Endodermal cell (in vitro differentiated cells): ENCODE data around the gene SLC6A16. TPM values are rescaled to one million over a fixed set of nuclear protein-coding genes. Genes with fewer than 3 reads are reported as not detected.
"Not testable (repeated sequence)": the region's sequence is repeated elsewhere in the genome, so short reads cannot be mapped to it uniquely, and the experiment has no call there.

ENCODE experiments used
- DNase-seq: peaks from one replicate; pipeline ENCODE4 v3.0.0-alpha.2; 2017
- H3K27ac ChIP-seq: 2 replicates; pipeline ENCODE4 v1.5.1; 2013; ENCODE audit warnings: mild to moderate bottlenecking, low read depth, low read length, moderate library complexity
- H3K27me3 ChIP-seq: 2 replicates; pipeline ENCODE4 v1.6.1; 2013; ENCODE audit warnings: mild to moderate bottlenecking, low read length, moderate library complexity; ENCODE audit not compliant: insufficient read depth, control insufficient read depth, poor library complexity, severe bottlenecking
- H3K36me3 ChIP-seq: 2 replicates; pipeline ENCODE4 v1.7.0; 2013; ENCODE audit warnings: mild to moderate bottlenecking, low read length, moderate library complexity; ENCODE audit not compliant: control insufficient read depth, insufficient read depth
- H3K4me1 ChIP-seq: one replicate; pipeline ENCODE4 v1.7.0; 2013; ENCODE audit warnings: low read length; ENCODE audit not compliant: control insufficient read depth, insufficient read depth
- H3K4me3 ChIP-seq: 2 replicates; pipeline ENCODE4 v1.5.1; 2013; ENCODE audit warnings: mild to moderate bottlenecking, low read length, moderate library complexity
- H3K9ac ChIP-seq: 2 replicates; pipeline ENCODE4 v1.6.1; 2013; ENCODE audit warnings: mild to moderate bottlenecking, low read length, moderate library complexity; ENCODE audit not compliant: poor library complexity, severe bottlenecking; ENCODE audit errors: extremely low read depth
- H3K9me3 ChIP-seq: 2 replicates; pipeline ENCODE4 v1.6.1; 2013; ENCODE audit warnings: mild to moderate bottlenecking, low read length, moderate library complexity; ENCODE audit not compliant: control insufficient read depth
- H3K27ac Mint-ChIP-seq: 2 replicates; pipeline ENCODE4 v1.8.0; 2020; ENCODE audit warnings: mixed read lengths
- H3K27me3 Mint-ChIP-seq: 2 replicates; pipeline ENCODE4 v1.8.0; 2021; ENCODE audit warnings: mild to moderate bottlenecking, mixed read lengths; ENCODE audit not compliant: insufficient read depth
- H3K36me3 Mint-ChIP-seq: 2 replicates; pipeline ENCODE4 v1.8.0; 2020; ENCODE audit warnings: low read depth, mixed read lengths
- H3K4me1 Mint-ChIP-seq: 2 replicates; pipeline ENCODE4 v1.8.0; 2020; ENCODE audit warnings: mixed read lengths
- H3K4me3 Mint-ChIP-seq: 2 replicates; pipeline ENCODE4 v1.8.0; 2020; ENCODE audit warnings: mild to moderate bottlenecking, moderate library complexity, mixed read lengths
- H3K9me3 Mint-ChIP-seq: 2 replicates; pipeline ENCODE4 v1.8.0; 2020; ENCODE audit warnings: mild to moderate bottlenecking, mixed read lengths
- WGBS, 2 experiments: methylation state at CpG; one replicate each; pipeline versions ENCODE4 v1.1.5 to v1.1.7; 2013; ENCODE audit warnings: missing lambda C conversion rate in 2 of 2, mixed read lengths in 1 of 2; ENCODE audit not compliant: insufficient coverage in 1 of 2, insufficient read length in 1 of 2; 5-methylcytosine and 5-hydroxymethylcytosine counted together
- total RNA-seq, 2 donors: library from RNA; stranded (reverse); fragmentation: NEBNext Ultra II Directional in 1 of 2; extraction: Animal tissue kit (Norgen Biotek cat#: 25700) in 1 of 2; gene quantifications; 2 replicates in 1 of 2; 3 replicates in 1 of 2; pipeline ENCODE4 v1.2.1, GENCODE V29; 2021
- TF ChIP-seq, protein P1 (sequence below): fragments of 200-600 bp; sonication (generic); conservative IDR thresholded peaks from 2 replicates; pipeline ENCODE4 v1.5.0; 2021; ENCODE audit warnings: antibody characterized with exemption, mild to moderate bottlenecking

SLC6A16 gene
- total RNA-seq, 2 donors from 2014 or later, result 3.3 to 3.4 TPM

DNA sequence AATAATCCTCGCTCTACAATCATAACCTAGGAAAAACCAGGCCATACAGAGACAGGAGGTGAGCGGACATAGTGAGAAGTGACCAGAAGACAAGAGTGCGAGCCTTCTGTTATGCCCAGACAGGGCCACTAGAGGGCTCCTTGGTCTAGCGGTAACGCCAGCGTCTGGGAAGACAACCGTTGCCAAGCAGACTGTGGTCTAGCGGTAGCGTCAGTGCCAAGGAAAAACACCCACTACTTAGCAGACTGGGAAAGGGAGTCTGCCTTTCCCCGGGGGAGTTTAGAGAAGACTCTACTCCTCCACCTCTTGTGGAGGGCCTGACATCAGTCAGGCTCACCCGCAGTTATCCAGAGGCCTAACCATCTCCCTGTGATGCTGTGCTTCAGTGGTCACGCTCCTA is 58.6 kb downstream of the SLC6A16 start:
- WGBS, 2 experiments, result 43 to 57% methylated on average over 5 to 12 of the region's 12 CpGs
- H3K27ac Mint-ChIP-seq, H3K9ac ChIP-seq, H3K36me3 ChIP-seq, H3K27ac ChIP-seq, H3K4me1 ChIP-seq, H3K4me1 Mint-ChIP-seq, H3K4me3 ChIP-seq, H3K36me3 Mint-ChIP-seq, H3K27me3 Mint-ChIP-seq, H3K4me3 Mint-ChIP-seq, H3K27me3 ChIP-seq: not testable (repeated sequence)
- TF ChIP-seq, protein P1, sequence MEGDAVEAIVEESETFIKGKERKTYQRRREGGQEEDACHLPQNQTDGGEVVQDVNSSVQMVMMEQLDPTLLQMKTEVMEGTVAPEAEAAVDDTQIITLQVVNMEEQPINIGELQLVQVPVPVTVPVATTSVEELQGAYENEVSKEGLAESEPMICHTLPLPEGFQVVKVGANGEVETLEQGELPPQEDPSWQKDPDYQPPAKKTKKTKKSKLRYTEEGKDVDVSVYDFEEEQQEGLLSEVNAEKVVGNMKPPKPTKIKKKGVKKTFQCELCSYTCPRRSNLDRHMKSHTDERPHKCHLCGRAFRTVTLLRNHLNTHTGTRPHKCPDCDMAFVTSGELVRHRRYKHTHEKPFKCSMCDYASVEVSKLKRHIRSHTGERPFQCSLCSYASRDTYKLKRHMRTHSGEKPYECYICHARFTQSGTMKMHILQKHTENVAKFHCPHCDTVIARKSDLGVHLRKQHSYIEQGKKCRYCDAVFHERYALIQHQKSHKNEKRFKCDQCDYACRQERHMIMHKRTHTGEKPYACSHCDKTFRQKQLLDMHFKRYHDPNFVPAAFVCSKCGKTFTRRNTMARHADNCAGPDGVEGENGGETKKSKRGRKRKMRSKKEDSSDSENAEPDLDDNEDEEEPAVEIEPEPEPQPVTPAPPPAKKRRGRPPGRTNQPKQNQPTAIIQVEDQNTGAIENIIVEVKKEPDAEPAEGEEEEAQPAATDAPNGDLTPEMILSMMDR, result peak; percentile 80
- peaks cover 79% of the 10 kb centered on the region for H3K9me3 Mint-ChIP-seq
- DNase-seq, result peak; percentile 71
- peaks cover 46% of the 10 kb centered on the region for H3K9me3 ChIP-seq

DNA sequence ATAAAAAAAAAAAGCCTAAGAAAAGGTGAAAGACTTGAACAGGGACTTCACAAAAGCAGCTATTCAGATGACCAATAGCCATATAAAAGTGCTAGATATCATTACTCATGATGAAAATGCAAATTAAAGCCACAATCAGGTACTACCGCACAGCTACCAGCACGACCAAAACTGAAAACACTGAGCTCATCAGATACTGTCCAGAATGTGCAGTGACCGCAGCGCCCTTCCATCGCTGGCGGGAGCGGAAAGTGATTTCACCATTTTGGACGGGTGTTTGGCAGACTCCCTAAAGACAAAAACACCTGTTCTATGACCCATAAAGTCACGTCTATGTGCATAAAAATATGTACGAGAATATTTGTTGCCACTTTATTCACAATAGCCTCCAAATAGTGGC is 60.7 kb downstream of the SLC6A16 start:
- Histone ChIP-seq H3K36me3 (no peaks in the 10 kb centered on the region), H3K4me1 (no peaks in the 10 kb centered on the region), H3K9ac (no peak overlapping the region), H3K4me3 (no peak overlapping the region), H3K27ac (no peak overlapping the region), H3K27me3 (no peaks in the 10 kb centered on the region), H3K9me3 (peaks cover 45% of the 10 kb centered on the region)
- H3K27me3 Mint-ChIP-seq, result peaks cover 5% of the 10 kb centered on the region
- peaks cover 77% of the 10 kb centered on the region for H3K9me3 Mint-ChIP-seq
- 84 to 86% methylated on average over 10 of the region's 10 CpGs for WGBS, 2 experiments
- TF ChIP-seq, protein P1, result no peak
- no peak for DNase-seq
- no peaks in the 10 kb centered on the region for H3K4me1 Mint-ChIP-seq
- H3K36me3 Mint-ChIP-seq, result peaks cover 1% of the 10 kb centered on the region
- no peak overlapping the region for H3K27ac Mint-ChIP-seq
- H3K4me3 Mint-ChIP-seq, result no peak overlapping the region

DNA sequence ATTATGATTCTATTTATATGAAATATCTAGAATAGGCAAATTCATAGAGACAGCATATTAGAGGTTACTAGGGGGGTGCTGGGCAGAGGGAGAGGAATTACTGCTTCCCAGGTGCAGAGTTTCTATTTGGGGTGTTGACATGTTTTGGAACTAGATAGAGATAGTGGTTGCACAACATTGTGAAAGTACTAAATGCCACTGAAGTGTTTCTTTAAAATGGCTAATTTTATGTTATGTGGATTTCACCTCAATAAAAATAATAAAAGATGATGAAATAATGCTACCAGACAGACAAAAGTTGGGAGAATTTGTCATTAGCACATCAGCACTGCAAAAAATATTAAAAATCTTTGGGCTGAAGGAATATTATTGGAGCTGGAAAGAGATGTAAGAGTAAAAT is 63.4 kb downstream of the SLC6A16 start:
- H3K36me3 ChIP-seq, result no peaks in the 10 kb centered on the region
- no peaks in the 10 kb centered on the region for H3K27me3 ChIP-seq
- no peak overlapping the region for H3K9ac ChIP-seq
- TF ChIP-seq, protein P1, result no peak
- H3K9me3 Mint-ChIP-seq, result peaks cover 64% of the 10 kb centered on the region
- no peaks in the 10 kb centered on the region for H3K4me1 Mint-ChIP-seq
- peaks cover 35% of the 10 kb centered on the region for H3K9me3 ChIP-seq
- no peak for DNase-seq
- H3K27me3 Mint-ChIP-seq, result peaks cover 8% of the 10 kb centered on the region
- H3K27ac Mint-ChIP-seq, result no peak overlapping the region
- no peaks in the 10 kb centered on the region for H3K36me3 Mint-ChIP-seq
- no peak overlapping the region for H3K27ac ChIP-seq
- H3K4me1 ChIP-seq, result no peaks in the 10 kb centered on the region
- no peak overlapping the region for H3K4me3 ChIP-seq
- no peak overlapping the region for H3K4me3 Mint-ChIP-seq
